ENCODE measurements around the gene WSB1. TPM values are rescaled to one million over a fixed set of nuclear protein-coding genes. Genes with fewer than 3 reads are reported as not detected.

WSB1 gene
- polyA plus RNA-seq, 1 of the 3 experiments (the other 2 are of a cell fraction): 261 TPM

DNA sequence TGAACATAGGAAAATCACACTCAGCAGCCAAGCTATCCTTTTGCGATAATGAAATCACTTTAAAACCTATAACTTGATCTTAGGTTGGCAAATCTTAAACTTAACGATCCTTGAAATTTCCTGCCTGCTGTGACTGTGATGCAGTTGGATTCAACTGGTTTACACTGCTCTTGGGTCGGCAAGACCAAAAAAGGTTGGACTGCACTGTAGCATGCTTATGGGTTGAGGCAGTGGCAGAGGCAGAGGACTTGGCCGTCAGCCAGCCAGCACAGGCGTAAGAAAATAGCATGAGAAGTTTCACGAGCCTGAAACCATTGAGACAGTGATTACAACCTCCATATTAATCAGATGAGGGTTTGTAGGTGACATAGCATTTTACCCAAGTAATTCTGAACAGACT is 21.4 kb downstream of the WSB1 start:
- no peaks in the 10 kb centered on the region for H3K9me3 ChIP-seq
- H4K20me1 ChIP-seq (ENCODE audit: insufficient read depth): no peaks in the 10 kb centered on the region
- CTCF ChIA-PET: interaction anchor here (1.0 to 2.2 kb wide), 2 partner anchors 18 to 78 kb away, joined by 3 to 10 read pairs; no protein-coding TSS in a partner anchor
- H3K36me3 ChIP-seq (replicated peaks in 1 of 2; ENCODE audit: control insufficient read depth in 1 of 2, insufficient read depth in 2 of 2, low read length in 1 of 2): peaks cover 56 to 64% of the 10 kb centered on the region in 2 experiments
- no peak for DNase-seq
- H3F3A ChIP-seq (replicated peaks; ENCODE audit: insufficient read depth): no peaks in the 10 kb centered on the region
- POLR2A ChIA-PET: interaction anchor here (2.1 kb wide), 1 partner anchor 20 kb away, joined by 8 read pairs; no protein-coding TSS in a partner anchor
- no peaks in the 10 kb centered on the region for H3K27me3 ChIP-seq (ENCODE audit: insufficient read depth)
- no peak overlapping the region for H3K4me3 ChIP-seq (ENCODE audit: low read depth in 2 of 2, low read length in 1 of 2)
- no peak overlapping the region for H3K4me2 ChIP-seq
- no peaks in the 10 kb centered on the region for H3K9me2 ChIP-seq
- H3K27ac ChIP-seq (ENCODE audit: low read depth in 2 of 2, low read length in 1 of 2): no peak overlapping the region
- H3K9ac ChIP-seq: no peak overlapping the region
- H3K79me2 ChIP-seq (ENCODE audit: insufficient read depth): 0 out of 2 replicates have a peak, but pooled peaks cover 6% of the 10 kb centered on the region
- WGBS (ENCODE audit: low lambda C conversion rate): 81% methylated on average over 6 of the region's 6 CpGs
- TF ChIP-seq NFIC (IDR thresholded peaks at IDR 0.05; ENCODE audit: borderline replicate concordance) (peak; percentile 33; the same call in 1 of the 2 replicates), CHD2 (IDR thresholded peaks at IDR 0.05; ENCODE audit: low read length, partially characterized antibody) (no peak)
- H3K4me1 ChIP-seq (ENCODE audit: control insufficient read depth in 1 of 2, insufficient read depth in 2 of 2, low read depth in 1 of 2, low read length in 1 of 2): peaks cover 0 to 12% of the 10 kb centered on the region in 2 experiments; a peak in 1 of 4 replicates
- no peak overlapping the region for H2AFZ ChIP-seq (ENCODE audit: low read depth)

DNA sequence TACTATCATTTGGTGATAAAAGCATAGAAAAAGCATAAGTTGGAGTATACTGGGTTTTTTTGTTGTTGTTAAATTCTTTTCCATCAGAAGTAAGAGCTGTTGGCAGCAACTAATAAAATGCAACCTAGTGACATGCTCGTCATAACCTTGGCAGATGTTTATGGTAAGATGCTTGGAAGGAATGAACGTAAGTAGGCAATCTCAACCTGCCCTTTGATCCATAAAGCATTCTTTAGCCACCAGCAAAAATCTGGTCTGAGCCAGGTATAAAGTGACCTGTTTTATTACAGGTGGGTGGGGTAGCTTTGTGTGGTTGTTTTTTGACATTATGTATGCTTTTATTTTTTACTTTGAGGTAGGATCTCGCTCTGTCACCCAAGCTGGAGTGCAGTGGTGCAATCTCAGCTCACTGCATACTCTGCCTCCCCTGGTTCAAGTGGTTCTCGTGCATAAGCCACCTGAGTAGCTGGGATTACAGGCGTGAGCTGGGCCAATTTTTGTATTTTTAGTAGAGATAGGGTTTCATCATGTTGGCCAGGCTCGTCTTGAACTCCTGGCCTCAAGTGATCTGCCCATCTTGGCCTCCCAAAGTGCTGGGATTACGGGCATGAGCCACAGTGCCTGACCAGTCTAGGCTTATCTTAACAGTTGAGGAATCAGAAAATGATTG is 22.0 kb downstream of the WSB1 start:
- H3K27ac ChIP-seq (ENCODE audit: low read depth in 2 of 2, low read length in 1 of 2): no peak overlapping the region
- H2AFZ ChIP-seq (ENCODE audit: low read depth): no peak overlapping the region
- TF ChIP-seq GATA2 (CRISPR knock-in tag; IDR thresholded peaks at IDR 0.05) (no peak), GABPA (IDR thresholded peaks at IDR 0.05; ENCODE audit: low read depth) (no peak), EZH2phosphoT487 (IDR thresholded peaks at IDR 0.05; ENCODE audit: borderline replicate concordance, low read depth) (no peak), IRF3 (IDR thresholded peaks at IDR 0.05; ENCODE audit: low read depth, low read length) (no peak), MXI1 (IDR thresholded peaks at IDR 0.05; ENCODE audit: low read depth, low read length) (no peak), MEF2A (IDR thresholded peaks at IDR 0.05; ENCODE audit: borderline replicate concordance, low read depth) (no peak)
- TF ChIP-seq, protein P1, sequence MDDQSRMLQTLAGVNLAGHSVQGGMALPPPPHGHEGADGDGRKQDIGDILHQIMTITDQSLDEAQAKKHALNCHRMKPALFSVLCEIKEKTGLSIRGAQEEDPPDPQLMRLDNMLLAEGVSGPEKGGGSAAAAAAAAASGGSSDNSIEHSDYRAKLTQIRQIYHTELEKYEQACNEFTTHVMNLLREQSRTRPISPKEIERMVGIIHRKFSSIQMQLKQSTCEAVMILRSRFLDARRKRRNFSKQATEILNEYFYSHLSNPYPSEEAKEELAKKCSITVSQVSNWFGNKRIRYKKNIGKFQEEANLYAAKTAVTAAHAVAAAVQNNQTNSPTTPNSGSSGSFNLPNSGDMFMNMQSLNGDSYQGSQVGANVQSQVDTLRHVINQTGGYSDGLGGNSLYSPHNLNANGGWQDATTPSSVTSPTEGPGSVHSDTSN (IDR thresholded peaks at IDR 0.05): no peak
- H3K27me3 ChIP-seq (ENCODE audit: insufficient read depth): no peaks in the 10 kb centered on the region
- H3K9me3 ChIP-seq: no peaks in the 10 kb centered on the region
- DNase-seq: no peak
- over 99% methylated on average over 7 of the region's 7 CpGs for WGBS (ENCODE audit: low lambda C conversion rate)
- no peaks in the 10 kb centered on the region for H3F3A ChIP-seq (replicated peaks; ENCODE audit: insufficient read depth)
- 0 out of 2 replicates have a peak, but pooled peaks cover 6% of the 10 kb centered on the region for H3K79me2 ChIP-seq (ENCODE audit: insufficient read depth)
- no peak overlapping the region for H3K4me3 ChIP-seq (ENCODE audit: low read depth in 2 of 2, low read length in 1 of 2)
- H3K4me2 ChIP-seq: no peak overlapping the region
- POLR2A ChIA-PET: interaction anchor here (2.1 kb wide), 1 partner anchor 21 kb away, joined by 8 read pairs; no protein-coding TSS in a partner anchor
- no peaks in the 10 kb centered on the region for H4K20me1 ChIP-seq (ENCODE audit: insufficient read depth)
- CTCF ChIA-PET: interaction anchor here (1.3 to 2.2 kb wide), 3 partner anchors 17 to 79 kb away, joined by 4 to 10 read pairs (median 5); no protein-coding TSS in a partner anchor
- no peaks in the 10 kb centered on the region for H3K9me2 ChIP-seq
- peaks cover 50 to 58% of the 10 kb centered on the region in 2 experiments for H3K36me3 ChIP-seq (replicated peaks in 1 of 2; ENCODE audit: control insufficient read depth in 1 of 2, insufficient read depth in 2 of 2, low read length in 1 of 2)
- H3K9ac ChIP-seq: no peak overlapping the region
- H3K4me1 ChIP-seq (ENCODE audit: control insufficient read depth in 1 of 2, insufficient read depth in 2 of 2, low read depth in 1 of 2, low read length in 1 of 2): peaks cover 0 to 13% of the 10 kb centered on the region in 2 experiments; a peak in 1 of 4 replicates
